HepG2 (cell line): ENCODE measurements around the gene SYNJ2. TPM values are rescaled to one million over a fixed set of nuclear protein-coding genes. Genes with fewer than 3 reads are reported as not detected.

Source experiments
- CBX1 ChIP-seq: IDR thresholded peaks from one replicate; pipeline ENCODE4 v1.6.1; 2016; ENCODE audit warnings: antibody characterized with exemption, low read depth
- CHD4 ChIP-seq: fragments of 200-600 bp; sonication (generic); IDR thresholded peaks from 2 replicates; pipeline ENCODE4 v1.7.0; 2017; ENCODE audit warnings: mild to moderate bottlenecking, low read length, borderline replicate concordance
- DNMT3B ChIP-seq: conservative IDR thresholded peaks from 2 replicates; pipeline ENCODE4 v1.6.1; 2016; ENCODE audit warnings: missing biosample characterization, control low read depth
- ERF ChIP-seq: IDR thresholded peaks from 2 replicates; pipeline ENCODE4 v1.6.1; 2018; ENCODE audit warnings: missing biosample characterization, missing genetic modification reagents
- LBX2 ChIP-seq: sonication (generic); formaldehyde crosslinking; IDR thresholded peaks from 2 replicates; pipeline ENCODE4 v1.5.0; 2020; ENCODE audit warnings: missing genetic modification reagents, mild to moderate bottlenecking, borderline replicate concordance
- MAFG ChIP-seq: sonication (generic); formaldehyde crosslinking; IDR thresholded peaks from 2 replicates; pipeline ENCODE4 v1.5.1; 2020; ENCODE audit warnings: mild to moderate bottlenecking, missing genetic modification reagents
- MTA3 ChIP-seq: sonication (generic); formaldehyde crosslinking; IDR thresholded peaks from 2 replicates; pipeline ENCODE4 v1.4.0; 2020; ENCODE audit warnings: missing genetic modification reagents
- MTF1 ChIP-seq: sonication (generic); formaldehyde crosslinking; IDR thresholded peaks from 2 replicates; pipeline ENCODE4 v1.5.0; 2020; ENCODE audit warnings: missing genetic modification reagents
- POLR2A ChIP-seq, 2 experiments: IDR thresholded peaks; 2 replicates each; pipeline ENCODE4 v1.6.1; 2011; ENCODE audit warnings: low read depth in 2 of 2, low read length in 2 of 2, mild to moderate bottlenecking in 1 of 2, moderate library complexity in 1 of 2; ENCODE audit not compliant: insufficient read depth in 1 of 2
- RORA ChIP-seq: sonication (generic); formaldehyde crosslinking; IDR thresholded peaks from 2 replicates; pipeline ENCODE4 v1.5.0; 2020; ENCODE audit warnings: mild to moderate bottlenecking, missing genetic modification reagents, moderate library complexity
- RXRA ChIP-seq: sonication (generic); formaldehyde crosslinking; IDR thresholded peaks from 2 replicates; pipeline ENCODE4 v1.5.1; 2020; ENCODE audit warnings: missing genetic modification reagents
- SALL2 ChIP-seq: sonication (generic); formaldehyde crosslinking; IDR thresholded peaks from 2 replicates; pipeline ENCODE4 v1.8.1; 2023; ENCODE audit warnings: mild to moderate bottlenecking, missing genetic modification reagents, inconsistent platforms
- SP2 ChIP-seq: sonication (generic); formaldehyde crosslinking; IDR thresholded peaks from 2 replicates; pipeline ENCODE4 v1.5.1; 2020; ENCODE audit warnings: mild to moderate bottlenecking, missing genetic modification reagents
- SRSF4 ChIP-seq: fragments of 200-400 bp; formaldehyde crosslinking; IDR thresholded peaks from one replicate; pipeline ENCODE4 v1.6.1; 2018; ENCODE audit warnings: mild to moderate bottlenecking, low read depth, low read length, moderate library complexity; ENCODE audit not compliant: poor library complexity, severe bottlenecking
- THAP8 ChIP-seq: sonication (generic); formaldehyde crosslinking; IDR thresholded peaks from 2 replicates; pipeline ENCODE4 v1.5.1; 2020; ENCODE audit warnings: missing genetic modification reagents, mild to moderate bottlenecking, borderline replicate concordance
- TMF1 ChIP-seq: sonication (generic); formaldehyde crosslinking; IDR thresholded peaks from 2 replicates; pipeline ENCODE4 v1.8.1; 2022; ENCODE audit warnings: low read depth, missing genetic modification reagents
- ZNF224 ChIP-seq: sonication (generic); formaldehyde crosslinking; IDR thresholded peaks from 2 replicates; pipeline ENCODE4 v1.5.0; 2020; ENCODE audit warnings: mild to moderate bottlenecking, missing genetic modification reagents
- ZNF234 ChIP-seq: sonication (generic); formaldehyde crosslinking; conservative IDR thresholded peaks from 2 replicates; pipeline ENCODE4 v1.5.1; 2020; ENCODE audit warnings: mild to moderate bottlenecking, missing genetic modification reagents
- ZNF512B ChIP-seq: sonication (generic); formaldehyde crosslinking; IDR thresholded peaks from 2 replicates; pipeline ENCODE4 v1.5.1; 2020; ENCODE audit warnings: missing genetic modification reagents, mild to moderate bottlenecking, borderline replicate concordance
- ZNF678 ChIP-seq: sonication (generic); formaldehyde crosslinking; IDR thresholded peaks from 2 replicates; pipeline ENCODE4 v1.4.0; 2020; ENCODE audit warnings: mild to moderate bottlenecking, missing genetic modification reagents
- polyA plus RNA-seq, 8 experiments: library from polyadenylated mRNA; depleted of rRNA in 3 of 8; stranded (reverse) in 7 of 8; unstranded in 1 of 8; fragments of >200 nt; fragmentation: Illumina TruSeq in 4 of 8; extraction: Trizol in 4 of 8; gene quantifications; 2 replicates each; pipeline versions ENCODE4 v1.2.1 to v1.2.3, GENCODE V29; 2011 to 2016; ENCODE audit warnings: low read depth in 4 of 8, missing spikeins in 1 of 8, mixed read lengths in 1 of 8; ENCODE audit not compliant: insufficient read depth in 1 of 8
- total RNA-seq, 5 experiments: library from RNA; depleted of rRNA; stranded (reverse); fragments of >200 nt; fragmentation: Illumina TruSeq; extraction: Trizol; gene quantifications; 2 replicates each; pipeline ENCODE4 v1.2.3, GENCODE V29; 2016; ENCODE audit warnings: low read depth in 1 of 5
- TF ChIP-seq, protein P1 (sequence below): sonication (generic); formaldehyde crosslinking; IDR thresholded peaks from 2 replicates; pipeline ENCODE4 v1.8.1; 2023; ENCODE audit warnings: missing genetic modification reagents, inconsistent platforms, borderline replicate concordance
- TF ChIP-seq, protein P2 (sequence below): sonication (generic); formaldehyde crosslinking; IDR thresholded peaks from 2 replicates; pipeline ENCODE4 v1.8.1; 2022; ENCODE audit warnings: low read depth, mild to moderate bottlenecking, missing genetic modification reagents

The SYNJ2 gene
- total and polyA plus RNA-seq, 2 of the 13 experiments (the other 11 are each of a cell fraction or from before 2014, with no cell fraction given): 39.1 to 57.6 TPM

DNA sequence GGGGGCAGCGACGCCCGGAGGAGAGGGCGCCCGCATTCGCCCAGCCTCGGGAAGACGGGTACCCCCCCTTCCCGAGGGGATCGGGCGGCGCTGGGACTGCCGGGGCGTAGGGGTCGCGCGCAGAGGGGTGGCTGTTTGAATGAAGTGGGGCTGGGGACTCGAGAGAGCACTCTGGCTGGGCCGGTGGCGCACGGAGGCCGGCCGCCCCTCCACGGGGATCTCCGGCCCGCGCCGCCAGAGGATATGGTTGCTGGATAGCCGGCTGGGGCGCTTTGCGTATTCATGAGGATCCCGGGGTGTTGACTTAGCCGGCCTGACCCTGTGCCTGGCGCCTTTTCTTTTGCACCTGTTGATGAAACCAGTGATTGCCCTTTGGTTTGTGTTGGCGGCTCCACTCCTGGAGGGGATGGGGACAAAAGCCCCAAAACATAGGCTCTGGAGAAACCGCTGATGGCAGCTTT, 469 bp downstream of the SYNJ2 start (continued):
- TF ChIP-seq, protein P1, sequence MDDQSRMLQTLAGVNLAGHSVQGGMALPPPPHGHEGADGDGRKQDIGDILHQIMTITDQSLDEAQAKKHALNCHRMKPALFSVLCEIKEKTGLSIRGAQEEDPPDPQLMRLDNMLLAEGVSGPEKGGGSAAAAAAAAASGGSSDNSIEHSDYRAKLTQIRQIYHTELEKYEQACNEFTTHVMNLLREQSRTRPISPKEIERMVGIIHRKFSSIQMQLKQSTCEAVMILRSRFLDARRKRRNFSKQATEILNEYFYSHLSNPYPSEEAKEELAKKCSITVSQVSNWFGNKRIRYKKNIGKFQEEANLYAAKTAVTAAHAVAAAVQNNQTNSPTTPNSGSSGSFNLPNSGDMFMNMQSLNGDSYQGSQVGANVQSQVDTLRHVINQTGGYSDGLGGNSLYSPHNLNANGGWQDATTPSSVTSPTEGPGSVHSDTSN: no peak
- TF ChIP-seq POLR2A (IDR thresholded peaks at IDR 0.05; ENCODE audit: insufficient read depth in 1 of 2, low read depth in 2 of 2, low read length in 2 of 2): peak in 1 of 2 experiments; percentile 55; a peak in 1 of 4 replicates
- no peak for TF ChIP-seq TMF1 (CRISPR knock-in tag)
- 0 out of 2 replicates have a peak, but pooled peaks have one; percentile 12 for TF ChIP-seq SP2
- TF ChIP-seq LBX2 (CRISPR knock-in tag): no peak; the same call in 1 of the 2 replicates
- 0 out of 2 replicates have a peak, but pooled peaks have one; percentile 56 for TF ChIP-seq THAP8
- TF ChIP-seq MTA3 (CRISPR knock-in tag): no peak
- no peak for TF ChIP-seq CBX1
- no peak for TF ChIP-seq CHD4
- TF ChIP-seq ERF (CRISPR knock-in tag): no peak; the same call in 1 of the 2 replicates
- no peak for TF ChIP-seq MAFG
- no peak for TF ChIP-seq MTF1 (CRISPR knock-in tag)
- TF ChIP-seq SALL2 (CRISPR knock-in tag): no peak
- TF ChIP-seq, protein P2, sequence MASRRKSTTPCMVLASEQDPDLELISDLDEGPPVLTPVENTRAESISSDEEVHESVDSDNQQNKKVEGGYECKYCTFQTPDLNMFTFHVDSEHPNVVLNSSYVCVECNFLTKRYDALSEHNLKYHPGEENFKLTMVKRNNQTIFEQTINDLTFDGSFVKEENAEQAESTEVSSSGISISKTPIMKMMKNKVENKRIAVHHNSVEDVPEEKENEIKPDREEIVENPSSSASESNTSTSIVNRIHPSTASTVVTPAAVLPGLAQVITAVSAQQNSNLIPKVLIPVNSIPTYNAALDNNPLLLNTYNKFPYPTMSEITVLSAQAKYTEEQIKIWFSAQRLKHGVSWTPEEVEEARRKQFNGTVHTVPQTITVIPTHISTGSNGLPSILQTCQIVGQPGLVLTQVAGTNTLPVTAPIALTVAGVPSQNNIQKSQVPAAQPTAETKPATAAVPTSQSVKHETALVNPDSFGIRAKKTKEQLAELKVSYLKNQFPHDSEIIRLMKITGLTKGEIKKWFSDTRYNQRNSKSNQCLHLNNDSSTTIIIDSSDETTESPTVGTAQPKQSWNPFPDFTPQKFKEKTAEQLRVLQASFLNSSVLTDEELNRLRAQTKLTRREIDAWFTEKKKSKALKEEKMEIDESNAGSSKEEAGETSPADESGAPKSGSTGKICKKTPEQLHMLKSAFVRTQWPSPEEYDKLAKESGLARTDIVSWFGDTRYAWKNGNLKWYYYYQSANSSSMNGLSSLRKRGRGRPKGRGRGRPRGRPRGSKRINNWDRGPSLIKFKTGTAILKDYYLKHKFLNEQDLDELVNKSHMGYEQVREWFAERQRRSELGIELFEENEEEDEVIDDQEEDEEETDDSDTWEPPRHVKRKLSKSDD (CRISPR knock-in tag): no peak
- TF ChIP-seq ZNF224: peak; percentile 85; the same call in 1 of the 2 replicates
- TF ChIP-seq RORA (CRISPR knock-in tag): no peak
- no peak for TF ChIP-seq ZNF234 (CRISPR knock-in tag)
- peak; percentile 23; the same call in 1 of the 2 replicates for TF ChIP-seq ZNF678 (CRISPR knock-in tag)
- TF ChIP-seq ZNF512B (CRISPR knock-in tag): no peak
- TF ChIP-seq SRSF4: no peak
- TF ChIP-seq RXRA (CRISPR knock-in tag): no peak
- no peak for TF ChIP-seq DNMT3B (CRISPR knock-in tag)
